Fibroblast of lung (primary cell): Measurements from ENCODE around the gene GNAO1. TPM values are rescaled to one million over a fixed set of nuclear protein-coding genes. Genes with fewer than 3 reads are reported as not detected.

Source experiments
- DNase-seq, 2 donors: peaks; one replicate each; pipeline versions ENCODE4 v3.0.0 to v3.0.0-alpha.2; 2010; ENCODE audit warnings: low read depth in 2 of 2
- H2AFZ ChIP-seq: 2 replicates; pipeline ENCODE4 v1.5.1; 2012; ENCODE audit warnings: low read length, control low read depth, inconsistent platforms
- H3K27ac ChIP-seq: 2 replicates; pipeline ENCODE4 v1.5.1; 2011; ENCODE audit warnings: low read length, control low read depth; ENCODE audit not compliant: insufficient read depth
- H3K27me3 ChIP-seq: 2 replicates; pipeline ENCODE4 v1.5.1; 2011; ENCODE audit warnings: mild to moderate bottlenecking, low read length; ENCODE audit not compliant: control insufficient read depth, insufficient read depth
- H3K36me3 ChIP-seq: 2 replicates; pipeline ENCODE4 v1.5.1; 2011; ENCODE audit warnings: low read length; ENCODE audit not compliant: control insufficient read depth, insufficient read depth
- H3K4me1 ChIP-seq: 2 replicates; pipeline ENCODE4 v1.5.1; 2011; ENCODE audit warnings: low read length; ENCODE audit not compliant: control insufficient read depth, insufficient read depth; ENCODE audit errors: extremely low read depth
- H3K4me2 ChIP-seq: 2 replicates; pipeline ENCODE4 v1.5.1; 2011; ENCODE audit warnings: low read length, control low read depth; ENCODE audit not compliant: insufficient read depth; ENCODE audit errors: extremely low read depth
- H3K4me3 ChIP-seq, 4 experiments: fragments of 200-600 bp in 1 of 4; sonication (generic) in 1 of 4; replicated peaks in 1 of 4; 2 replicates each; pipeline ENCODE4 v1.5.1; 2011 to 2016; ENCODE audit warnings: low read length in 4 of 4, low read depth in 3 of 4, mild to moderate bottlenecking in 3 of 4, control low read depth in 2 of 4, inconsistent platforms in 1 of 4, mixed read lengths in 1 of 4; ENCODE audit not compliant: insufficient read depth in 1 of 4; ENCODE audit errors: control extremely low read depth in 1 of 4
- H3K79me2 ChIP-seq: 2 replicates; pipeline ENCODE4 v1.5.1; 2012; ENCODE audit warnings: mild to moderate bottlenecking, low read length, inconsistent platforms; ENCODE audit not compliant: control insufficient read depth, insufficient read depth
- H3K9ac ChIP-seq: 2 replicates; pipeline ENCODE4 v1.5.1; 2011; ENCODE audit warnings: mild to moderate bottlenecking, low read length, control low read depth; ENCODE audit not compliant: insufficient read depth
- H3K9me3 ChIP-seq: 2 replicates; pipeline ENCODE4 v1.5.1; 2012; ENCODE audit warnings: low read depth, low read length; ENCODE audit not compliant: control insufficient read depth, insufficient read depth
- H4K20me1 ChIP-seq: 2 replicates; pipeline ENCODE4 v1.5.1; 2011; ENCODE audit warnings: low read length; ENCODE audit not compliant: control insufficient read depth, insufficient read depth; ENCODE audit errors: extremely low read depth
- EZH2 ChIP-seq: IDR thresholded peaks from 2 replicates; pipeline ENCODE4 v1.5.1; 2012; ENCODE audit warnings: low read length, control low read depth, mild to moderate bottlenecking; ENCODE audit errors: missing control alignments
- polyA plus RNA-seq, 2 donors: library from polyadenylated mRNA; depleted of rRNA in 1 of 2; stranded (reverse) in 1 of 2; unstranded in 1 of 2; fragments of >200 nt; gene quantifications; 2 replicates each; pipeline ENCODE4 v1.2.1, GENCODE V29; 2011 to 2012; ENCODE audit warnings: missing spikeins in 1 of 2
- total RNA-seq: library from RNA; depleted of rRNA; stranded (reverse); fragments of >200 nt; gene quantifications from 2 replicates; pipeline ENCODE4 v1.2.1, GENCODE V29; 2014
- TF ChIP-seq, protein P1 (sequence below), 2 donors: IDR thresholded peaks in 1 of 2; conservative IDR thresholded peaks in 1 of 2; 1 replicate in 1 of 2; 2 replicates in 1 of 2; pipeline ENCODE4 v1.5.1; 2011 to 2012; ENCODE audit warnings: low read length in 2 of 2, control low read depth in 1 of 2, inconsistent platforms in 1 of 2, low read depth in 1 of 2, mild to moderate bottlenecking in 1 of 2

The GNAO1 gene
- total and polyA plus RNA-seq, 2 donors (not counting 1 experiment from before 2014, with no cell fraction given), result 0.14 to 0.17 TPM

DNA sequence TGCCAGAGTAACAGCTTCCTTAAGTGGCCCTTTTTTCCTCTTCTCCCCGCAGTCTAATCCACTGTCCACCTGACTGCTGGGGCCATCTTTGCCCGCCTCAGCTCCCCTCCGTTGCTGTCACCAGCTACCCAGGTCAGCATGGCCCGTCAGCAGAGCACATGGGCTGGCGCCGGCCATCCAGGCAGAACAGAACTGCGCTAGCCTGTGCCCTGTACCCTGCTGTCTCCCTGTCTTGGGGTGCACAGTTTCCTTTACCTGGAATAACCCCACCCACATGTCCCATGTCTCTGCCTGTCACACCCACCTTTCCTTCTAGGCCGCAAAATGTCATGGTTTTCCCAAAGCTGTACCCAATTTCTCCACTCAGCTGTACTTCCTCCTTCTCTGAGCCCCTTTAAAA is 55.7 kb downstream of the GNAO1 start:
- no peak overlapping the region for H3K27ac ChIP-seq
- no peaks in the 10 kb centered on the region for H3K4me1 ChIP-seq

DNA sequence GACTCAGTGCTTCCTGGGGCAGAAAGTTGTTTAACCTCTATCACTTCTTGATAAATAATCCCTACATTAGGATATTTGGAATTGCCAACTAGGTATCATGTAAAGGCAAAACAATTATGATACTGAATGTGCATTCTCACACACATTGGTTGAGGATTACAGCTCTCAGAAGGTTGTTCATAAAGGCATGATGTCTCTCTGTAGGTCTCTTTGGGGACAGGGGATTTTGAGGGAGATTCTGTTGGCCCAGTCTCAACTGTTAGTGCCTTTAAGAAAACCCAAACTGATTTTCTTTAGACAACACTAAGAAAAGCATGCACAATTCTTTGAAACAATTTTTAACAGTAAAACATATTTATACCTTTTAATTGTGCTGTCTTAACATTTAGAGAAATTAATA is 56.5 kb downstream of the GNAO1 start:
- Histone ChIP-seq H3K9ac (no peak overlapping the region), H3K79me2 (no peaks in the 10 kb centered on the region), H3K4me1 (no peaks in the 10 kb centered on the region), H3K27ac (no peak overlapping the region), H3K27me3 (no peaks in the 10 kb centered on the region), H3K9me3 (no peaks in the 10 kb centered on the region), H3K4me3 (no peak overlapping the region), H3K4me2 (no peak overlapping the region), H3K36me3 (no peaks in the 10 kb centered on the region), H4K20me1 (no peaks in the 10 kb centered on the region), H2AFZ (no peak overlapping the region)
- TF ChIP-seq, protein P1, sequence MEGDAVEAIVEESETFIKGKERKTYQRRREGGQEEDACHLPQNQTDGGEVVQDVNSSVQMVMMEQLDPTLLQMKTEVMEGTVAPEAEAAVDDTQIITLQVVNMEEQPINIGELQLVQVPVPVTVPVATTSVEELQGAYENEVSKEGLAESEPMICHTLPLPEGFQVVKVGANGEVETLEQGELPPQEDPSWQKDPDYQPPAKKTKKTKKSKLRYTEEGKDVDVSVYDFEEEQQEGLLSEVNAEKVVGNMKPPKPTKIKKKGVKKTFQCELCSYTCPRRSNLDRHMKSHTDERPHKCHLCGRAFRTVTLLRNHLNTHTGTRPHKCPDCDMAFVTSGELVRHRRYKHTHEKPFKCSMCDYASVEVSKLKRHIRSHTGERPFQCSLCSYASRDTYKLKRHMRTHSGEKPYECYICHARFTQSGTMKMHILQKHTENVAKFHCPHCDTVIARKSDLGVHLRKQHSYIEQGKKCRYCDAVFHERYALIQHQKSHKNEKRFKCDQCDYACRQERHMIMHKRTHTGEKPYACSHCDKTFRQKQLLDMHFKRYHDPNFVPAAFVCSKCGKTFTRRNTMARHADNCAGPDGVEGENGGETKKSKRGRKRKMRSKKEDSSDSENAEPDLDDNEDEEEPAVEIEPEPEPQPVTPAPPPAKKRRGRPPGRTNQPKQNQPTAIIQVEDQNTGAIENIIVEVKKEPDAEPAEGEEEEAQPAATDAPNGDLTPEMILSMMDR (conservative IDR thresholded peaks at IDR 0.05 in 1 of 2, IDR thresholded peaks at IDR 0.05 in 1 of 2; ENCODE audit: low read depth in 1 of 2, low read length in 2 of 2), result no peak
- no peak for TF ChIP-seq EZH2
- DNase-seq, result no peak

More for the DNA sequence above, 55.7 kb downstream of the GNAO1 start:
- DNase-seq, result no peak
- H3K4me3 ChIP-seq, result no peak overlapping the region
- no peaks in the 10 kb centered on the region for H3K27me3 ChIP-seq
- TF ChIP-seq, protein P1 (conservative IDR thresholded peaks at IDR 0.05 in 1 of 2, IDR thresholded peaks at IDR 0.05 in 1 of 2; ENCODE audit: low read depth in 1 of 2, low read length in 2 of 2), result no peak
- TF ChIP-seq EZH2, result no peak
- H3K36me3 ChIP-seq, result no peaks in the 10 kb centered on the region
- no peaks in the 10 kb centered on the region for H3K9me3 ChIP-seq
- no peak overlapping the region for H3K4me2 ChIP-seq
- no peak overlapping the region for H3K9ac ChIP-seq
- H2AFZ ChIP-seq, result no peak overlapping the region
- no peaks in the 10 kb centered on the region for H4K20me1 ChIP-seq
- no peaks in the 10 kb centered on the region for H3K79me2 ChIP-seq

DNA sequence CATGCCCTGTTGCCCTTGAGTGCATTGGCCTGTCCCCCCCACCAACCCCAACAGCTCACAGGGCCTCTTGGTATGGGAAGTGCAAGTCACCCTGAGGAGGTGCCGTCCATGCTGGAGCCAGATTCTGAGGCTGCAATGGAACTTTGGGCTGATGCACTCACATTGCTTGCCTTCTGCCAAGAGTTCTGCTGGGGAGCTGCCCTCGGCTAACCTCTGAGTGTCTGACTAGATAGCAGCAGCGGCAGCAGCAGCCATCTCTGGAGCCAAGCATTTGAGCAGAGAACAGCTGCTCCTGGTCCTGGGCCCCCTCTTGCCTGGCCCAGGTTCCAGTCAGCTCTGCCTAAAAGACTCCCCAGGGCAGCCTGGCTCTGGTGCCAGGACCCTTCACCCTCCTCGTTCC is 61.5 kb downstream of the GNAO1 start:
- Histone ChIP-seq H3K27me3 (no peaks in the 10 kb centered on the region), H3K9me3 (no peaks in the 10 kb centered on the region), H4K20me1 (no peaks in the 10 kb centered on the region), H3K9ac (no peak overlapping the region), H3K27ac (no peak overlapping the region), H3K4me3 (no peak overlapping the region), H3K36me3 (no peaks in the 10 kb centered on the region), H3K79me2 (no peaks in the 10 kb centered on the region), H3K4me1 (no peaks in the 10 kb centered on the region), H3K4me2 (no peak overlapping the region), H2AFZ (no peak overlapping the region)
- TF ChIP-seq, protein P1 (conservative IDR thresholded peaks at IDR 0.05 in 1 of 2, IDR thresholded peaks at IDR 0.05 in 1 of 2; ENCODE audit: low read depth in 1 of 2, low read length in 2 of 2), result no peak
- no peak for TF ChIP-seq EZH2
- no peak for DNase-seq
